NCI-H446 treated with DMSO at 0.1 percent for 48 hours (cell line): ENCODE data around the gene CLNS1A.
"Not testable (repeated sequence)": the region's sequence is repeated elsewhere in the genome, so short reads cannot be mapped to it uniquely, and the experiment has no call there.

Source experiments
- DNase-seq: peaks from one replicate; lab custom pipeline; 2025; lab: John Stamatoyannopoulos, UW

Gene CLNS1A

GRCh38 chr11:77637345-77638165 lies at the start of gene CLNS1A:
Gene CLNS1A, minus strand, starts transcription at chr11:77637794. Its CDS starts 80 bp downstream, at chr11:77637714.
- peak; percentile 84 for DNase-seq

GRCh38 chr11:77687088-77687487 lies 49.5 kb upstream of the CLNS1A start:
- DNase-seq = no peak

GRCh38 chr11:77677138-77677537 lies 39.5 kb upstream of the CLNS1A start:
- no peak for DNase-seq

DNA sequence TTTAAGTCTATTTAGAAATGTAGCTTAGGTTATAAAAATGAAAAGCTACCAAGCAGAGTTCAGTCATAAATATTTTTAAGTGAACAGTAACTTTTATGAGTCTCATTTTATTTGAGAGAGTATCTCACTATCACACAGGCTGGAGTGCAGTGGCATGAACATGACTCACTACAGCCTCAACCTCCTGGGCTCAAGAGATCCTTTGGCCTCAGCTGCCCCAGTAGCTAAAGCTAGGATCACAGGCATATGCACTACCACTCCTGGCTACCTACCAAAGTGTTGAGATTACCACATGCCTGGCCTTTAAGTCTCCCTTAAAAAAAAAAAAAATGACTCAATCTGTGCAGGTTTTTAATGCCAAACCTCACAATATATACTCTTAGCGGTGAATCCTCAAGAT lies 34.7 kb upstream of the CLNS1A start:
- peak; percentile 3 for DNase-seq

- DNase-seq = no peak
These were observed 32.4 kb upstream of the CLNS1A start for GRCh38 chr11:77669848-77670511.

DNA sequence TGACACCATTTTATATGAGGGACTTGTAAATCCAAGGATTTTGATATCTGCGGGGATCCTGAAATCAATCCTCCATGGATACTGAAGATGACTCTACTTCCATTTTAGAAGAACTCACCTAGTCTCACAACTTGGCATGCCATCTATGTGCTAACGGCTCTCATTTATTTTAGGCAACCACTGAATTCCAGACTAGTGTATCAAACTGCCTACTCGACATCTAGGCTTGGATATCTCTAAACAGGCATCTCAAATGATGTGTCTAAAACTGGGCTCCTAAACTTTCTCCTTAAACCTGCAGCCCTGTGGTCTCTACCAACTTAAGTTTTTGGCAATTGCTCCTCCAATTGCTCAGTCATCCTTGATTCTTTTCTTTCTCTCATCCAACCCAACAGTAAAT lies 31.2 kb upstream of the CLNS1A start:
- DNase-seq = no peak

DNA sequence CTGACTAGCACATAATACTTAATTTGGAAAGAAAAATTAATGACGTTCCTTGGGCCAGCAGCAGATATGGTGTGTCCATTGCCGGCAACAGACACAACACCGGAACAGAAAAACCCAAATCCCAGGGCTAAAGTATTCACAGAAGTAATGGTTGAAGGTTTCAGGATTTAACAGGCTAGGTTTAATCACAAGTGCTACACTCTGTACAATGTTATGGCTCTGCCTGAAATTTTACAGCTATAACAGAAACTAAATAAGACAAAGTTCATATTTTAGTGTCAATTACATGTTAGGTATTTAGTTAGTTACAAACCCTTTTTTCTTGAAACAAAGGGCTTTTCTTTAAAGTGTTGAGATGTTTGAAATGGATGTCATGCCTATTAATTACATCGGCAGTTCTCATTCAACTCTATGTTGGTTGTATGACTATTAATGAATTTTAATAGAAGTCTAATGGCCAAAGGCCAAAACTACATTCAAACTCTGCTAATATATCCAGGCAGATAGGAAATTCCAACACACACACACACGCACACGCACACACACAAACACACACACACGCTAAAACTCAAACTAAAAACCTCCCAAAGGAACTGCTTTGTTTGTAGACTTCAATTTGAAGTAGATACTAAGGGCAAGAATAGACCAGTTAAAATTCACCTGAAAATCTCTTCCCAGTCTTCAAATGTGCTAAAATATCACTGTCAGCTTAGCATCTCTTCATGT lies 27.8 kb upstream of the CLNS1A start:
- no peak for DNase-seq

DNA sequence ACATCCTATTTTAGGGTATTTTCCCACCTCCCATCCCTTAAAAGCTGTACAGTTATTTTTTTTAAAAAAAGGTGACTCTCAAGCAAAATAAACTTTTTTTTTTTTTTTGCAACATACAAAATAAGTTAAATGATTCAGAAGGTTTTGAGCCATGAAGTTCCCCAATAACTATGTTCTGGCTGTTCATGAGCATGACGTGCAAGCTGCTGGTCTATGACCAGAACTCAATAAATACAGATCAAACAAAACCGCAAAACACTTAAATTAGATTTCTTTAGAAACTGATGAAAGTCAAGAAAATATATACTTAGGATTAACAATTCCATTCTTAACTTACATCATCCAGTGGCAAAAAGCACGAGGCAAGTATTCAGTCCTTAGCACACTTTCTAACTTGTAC lies 24.1 kb upstream of the CLNS1A start:
- no peak for DNase-seq

GRCh38 chr11:77660947-77661346 lies 23.4 kb upstream of the CLNS1A start:
- DNase-seq = no peak

GRCh38 chr11:77658213-77659013 lies 20.8 kb upstream of the CLNS1A start:
- no peak for DNase-seq

- no peak for DNase-seq
These were observed 18.8 kb upstream of the CLNS1A start for GRCh38 chr11:77656362-77656761.

DNA sequence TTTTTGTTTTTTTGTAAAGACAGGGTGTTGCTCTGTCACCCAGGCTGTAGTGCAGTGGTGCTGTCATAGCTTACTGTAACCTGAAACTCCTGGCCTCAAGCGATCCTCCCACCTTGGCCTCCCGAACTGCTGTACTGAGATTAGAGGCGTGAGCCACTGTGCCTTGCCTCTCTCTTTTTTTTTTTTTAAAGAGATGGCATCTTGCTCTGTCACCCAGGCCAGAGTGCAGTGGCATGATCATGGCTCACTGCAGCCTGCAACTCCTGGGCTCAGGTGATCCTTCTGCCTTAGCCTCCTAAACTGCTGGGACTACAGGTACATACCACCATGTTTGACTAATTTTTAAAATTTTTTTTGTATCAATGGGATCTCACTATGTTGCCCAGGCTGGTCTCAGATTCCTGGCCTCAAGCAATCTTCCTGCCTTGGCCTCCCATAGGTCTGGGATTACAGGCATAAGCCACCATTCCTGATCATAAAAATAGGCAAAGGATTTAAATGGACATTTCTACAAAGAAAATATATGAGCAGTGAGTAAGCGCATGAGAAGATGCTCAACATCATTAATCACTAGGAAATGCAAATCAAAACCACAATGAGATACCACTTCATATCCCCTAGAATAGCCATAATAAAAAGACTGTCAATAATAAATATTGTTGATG lies 17.3 kb upstream of the CLNS1A start:
- no peak for DNase-seq

GRCh38 chr11:77650123-77650522 lies 12.5 kb upstream of the CLNS1A start:
- no peak for DNase-seq

- DNase-seq = no peak
These were observed 10.2 kb upstream of the CLNS1A start for GRCh38 chr11:77647654-77648305.

- no peak for DNase-seq
These were observed 7.3 kb upstream of the CLNS1A start for GRCh38 chr11:77644887-77645286.

DNA sequence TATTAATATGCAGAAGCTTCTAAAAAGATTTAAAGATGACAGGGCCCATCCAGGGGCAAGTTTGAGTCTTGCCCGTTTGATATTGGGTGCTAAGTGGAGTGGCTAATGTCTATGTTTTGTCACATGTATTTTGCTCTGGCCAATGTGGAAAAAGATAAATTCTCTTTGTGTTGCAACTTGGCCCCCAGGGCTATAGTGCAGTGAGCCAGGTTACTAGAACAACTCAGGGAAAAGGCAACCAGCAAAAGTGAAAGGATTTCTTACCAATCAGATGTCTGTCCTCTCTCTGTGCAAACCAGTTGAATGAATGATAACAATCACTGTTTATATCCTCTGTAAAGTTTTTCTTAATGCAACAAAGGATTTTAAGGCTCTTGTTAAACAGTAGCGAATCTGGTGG lies 4.6 kb upstream of the CLNS1A start:
- DNase-seq = no peak

GRCh38 chr11:77636731-77637344 lies 756 bp downstream of the CLNS1A start:
- DNase-seq = no peak

DNA sequence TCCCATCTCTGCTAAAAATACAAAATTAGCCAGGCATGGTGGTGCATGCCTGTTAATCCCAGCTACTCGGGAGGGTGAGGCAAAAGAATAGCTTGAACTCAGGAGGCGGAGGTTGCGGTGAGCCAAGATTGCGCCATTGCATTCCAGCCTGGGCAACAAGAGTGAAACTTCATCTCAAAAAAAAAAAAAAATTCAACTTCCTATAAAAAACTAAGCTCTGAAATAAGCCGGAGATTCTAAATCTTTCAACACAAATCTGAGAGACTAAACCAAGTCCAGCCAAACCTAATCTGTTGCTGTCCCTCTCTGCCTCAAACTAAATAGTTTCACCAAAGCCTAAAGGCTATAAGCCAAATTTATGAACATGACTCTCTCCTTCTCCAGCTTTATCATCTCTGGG lies 3.7 kb downstream of the CLNS1A start:
- DNase-seq = not testable (repeated sequence)

DNA sequence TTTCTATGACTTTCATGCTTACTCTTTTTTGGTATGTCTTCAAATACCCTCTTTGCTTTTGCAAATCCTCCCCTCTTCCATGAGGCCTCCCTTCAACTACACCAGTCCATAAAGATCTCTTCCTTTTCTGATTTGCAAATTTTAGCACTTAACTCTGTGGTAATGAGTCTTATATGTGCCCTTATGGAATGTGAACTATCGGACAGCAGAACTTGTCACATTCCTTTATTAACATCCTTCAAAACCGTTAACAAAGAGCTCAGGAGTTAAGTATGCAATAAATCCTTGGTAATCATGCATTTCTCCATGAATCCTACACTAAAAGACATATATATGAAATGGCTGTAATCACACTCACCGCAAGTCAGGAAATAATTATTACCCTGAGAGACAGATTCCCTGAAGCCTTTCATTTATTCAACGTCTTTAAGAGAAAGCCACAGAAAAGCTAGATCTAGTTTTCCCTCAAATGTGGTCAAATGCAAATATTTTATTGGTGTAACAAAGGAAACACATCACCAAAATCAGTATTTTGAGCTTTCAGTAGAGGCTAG lies 7.4 kb downstream of the CLNS1A start:
- DNase-seq = no peak

DNA sequence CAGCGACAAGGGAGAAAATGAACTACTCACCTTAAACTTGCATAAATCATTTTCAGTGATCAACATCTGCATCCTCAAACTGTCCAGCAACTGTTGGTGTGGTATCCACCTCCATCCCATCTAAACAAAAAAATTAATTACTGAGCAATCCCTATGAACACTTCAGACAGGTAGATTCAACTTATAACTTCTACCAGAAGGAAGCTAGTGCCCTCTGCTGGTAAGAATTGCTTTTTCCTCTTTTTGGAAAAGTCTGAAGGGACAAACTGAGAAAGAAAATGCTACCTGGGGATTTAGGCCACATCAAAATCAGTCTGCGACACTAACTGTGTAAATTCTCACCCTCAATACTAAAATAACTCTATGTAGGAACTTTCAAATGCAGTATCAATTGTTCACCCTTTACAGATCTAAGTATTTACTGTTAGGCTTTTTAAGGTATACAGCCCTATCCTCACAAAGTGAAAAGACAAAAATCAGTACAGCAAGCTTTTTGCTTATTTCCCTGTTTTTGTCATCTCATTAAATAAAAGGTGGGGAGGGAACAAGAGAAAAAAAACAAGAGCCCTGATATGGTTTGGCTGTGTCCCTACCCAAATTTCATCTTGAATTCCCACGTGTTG lies 17.9 kb downstream of the CLNS1A start:
- DNase-seq = no peak
